Measurements from ENCODE around the gene THADA.
"Not testable (repeated sequence)": the region's sequence is repeated elsewhere in the genome, so short reads cannot be mapped to it uniquely, and the experiment has no call there.

The THADA gene

DNA sequence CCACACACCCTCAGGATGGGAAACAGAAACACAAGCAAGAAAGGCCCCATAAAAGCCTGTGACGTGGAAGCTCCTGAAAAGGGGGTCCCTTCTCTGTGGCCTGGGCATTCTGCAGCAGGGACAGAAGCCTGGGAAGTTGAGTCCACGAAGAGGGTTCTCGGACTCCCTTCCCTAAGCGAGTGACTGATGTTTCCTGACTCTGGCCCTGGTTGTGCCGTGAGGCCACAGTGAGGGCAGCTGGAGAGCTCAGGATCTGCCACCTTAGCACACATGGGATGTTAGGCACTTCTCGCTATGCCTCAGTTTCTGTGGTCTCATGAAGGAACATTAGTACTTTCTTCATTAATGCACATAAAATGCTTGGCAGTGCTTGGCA is 282.2 kb downstream of the THADA start:
- DNase-seq, result no peak

DNA sequence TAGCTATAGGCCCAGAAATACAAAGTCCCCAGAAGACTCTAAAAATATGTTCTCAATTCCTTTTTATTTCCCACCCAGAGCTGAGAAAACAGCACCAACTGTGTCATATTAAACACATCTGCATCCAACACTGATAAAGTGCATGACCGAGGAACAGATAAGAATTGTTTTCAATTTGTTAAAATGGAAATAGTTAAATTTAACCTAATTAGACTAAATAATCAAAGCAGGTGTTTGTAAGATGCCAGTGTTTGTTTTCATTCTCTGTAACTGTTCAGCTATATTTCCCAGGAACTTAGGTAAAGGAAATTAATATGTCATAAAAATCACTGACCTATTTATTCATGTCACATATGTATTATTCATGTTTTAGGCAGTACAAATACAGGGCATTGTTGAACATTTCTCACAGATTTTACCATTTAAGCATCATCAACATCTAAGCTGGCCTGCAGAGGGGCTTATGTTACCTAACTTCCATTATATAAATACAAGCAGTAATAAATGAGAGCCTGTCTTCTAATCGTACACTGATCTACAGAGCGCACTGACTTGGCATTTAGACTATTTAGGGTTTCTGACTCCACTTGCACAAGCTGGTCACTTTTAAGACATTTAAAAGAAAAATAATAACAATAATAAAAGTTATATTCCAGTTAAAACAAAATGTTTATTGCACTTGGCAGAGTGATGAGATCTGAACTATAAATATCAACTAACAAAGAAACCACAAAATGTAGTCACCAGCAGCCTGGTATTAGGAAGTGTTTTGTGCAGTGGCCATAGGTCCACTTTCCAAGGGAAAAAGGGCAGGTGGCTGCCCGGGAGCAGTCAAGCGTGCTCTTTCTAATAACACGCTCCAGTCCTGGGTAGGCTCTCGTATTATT is 282.8 kb downstream of the THADA start:
- peak; percentile 55 for DNase-seq

DNA sequence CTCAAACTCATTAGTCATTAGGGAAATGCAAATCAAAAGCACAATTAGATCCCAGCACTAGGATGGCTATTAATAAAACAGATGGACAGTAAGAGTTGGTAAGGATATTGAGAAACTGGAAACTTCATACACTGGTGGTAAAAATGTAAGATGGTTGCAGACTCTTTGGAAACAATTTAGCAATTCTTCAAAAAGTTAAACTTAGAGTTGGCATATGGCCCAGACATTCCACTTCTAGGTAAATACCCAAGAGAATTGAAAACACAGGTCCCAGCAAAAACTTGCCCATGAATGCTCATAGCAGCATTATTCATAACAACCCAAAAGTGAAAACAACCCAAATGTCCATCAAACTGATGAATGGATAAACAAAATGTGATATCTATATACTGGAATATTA is 284.6 kb downstream of the THADA start:
- DNase-seq, result no peak

DNA sequence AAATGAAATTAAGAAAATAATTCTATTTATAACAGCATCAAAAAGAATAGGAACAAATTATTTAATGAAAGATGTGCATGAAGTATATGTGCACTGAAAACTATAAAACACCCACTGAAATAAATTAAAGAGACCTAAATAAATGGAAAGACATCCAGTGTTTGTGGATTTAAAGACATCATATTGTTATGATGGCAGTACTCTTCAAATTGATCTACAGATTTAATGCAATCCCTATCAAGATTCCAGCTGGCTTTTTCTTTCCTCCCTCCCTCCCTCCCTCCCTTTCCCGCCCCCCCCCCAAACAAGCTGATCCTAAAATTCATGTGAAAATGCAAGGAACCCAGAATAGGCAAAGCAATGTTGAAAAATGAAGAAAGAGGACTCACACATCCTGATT is 285.9 kb downstream of the THADA start:
- no peak for DNase-seq

DNA sequence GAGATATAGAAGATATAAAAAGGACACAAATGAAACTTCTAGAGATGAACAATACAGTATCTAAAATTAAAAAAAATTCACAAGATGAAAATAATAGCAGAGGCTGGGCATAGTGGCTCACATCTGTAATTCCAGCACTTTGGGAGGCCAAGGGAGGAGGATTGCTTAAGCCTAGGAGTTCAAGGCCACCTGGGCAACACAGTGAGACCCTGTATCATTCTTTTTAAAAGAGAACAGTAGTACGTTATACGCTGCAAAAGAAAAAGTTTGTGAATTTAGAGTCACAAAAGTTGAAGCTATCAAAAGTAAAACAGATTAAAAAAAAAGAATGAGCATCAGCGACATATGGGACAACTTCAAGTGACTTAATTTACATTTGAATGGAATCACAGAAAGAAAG is 287.9 kb downstream of the THADA start:
- DNase-seq, result no peak

DNA sequence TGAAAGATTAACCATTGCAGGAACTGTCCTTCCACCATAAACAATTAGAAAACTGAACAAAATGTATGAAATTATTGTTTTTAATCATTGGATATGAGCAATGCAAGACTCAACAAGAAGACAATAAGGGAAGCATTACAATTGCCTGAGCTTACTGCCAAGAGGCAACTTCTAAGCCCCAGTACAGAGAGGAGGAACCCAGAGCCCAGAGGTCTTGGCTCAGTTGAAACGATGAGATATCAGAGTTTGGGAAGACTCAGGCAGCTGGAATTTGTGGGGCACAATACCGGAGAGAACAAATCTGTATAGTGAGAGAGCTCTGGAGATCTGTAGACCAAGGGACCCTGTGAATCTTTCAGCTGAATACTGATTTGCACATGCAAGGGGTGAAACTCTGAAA is 288.8 kb downstream of the THADA start:
- DNase-seq, result no peak

DNA sequence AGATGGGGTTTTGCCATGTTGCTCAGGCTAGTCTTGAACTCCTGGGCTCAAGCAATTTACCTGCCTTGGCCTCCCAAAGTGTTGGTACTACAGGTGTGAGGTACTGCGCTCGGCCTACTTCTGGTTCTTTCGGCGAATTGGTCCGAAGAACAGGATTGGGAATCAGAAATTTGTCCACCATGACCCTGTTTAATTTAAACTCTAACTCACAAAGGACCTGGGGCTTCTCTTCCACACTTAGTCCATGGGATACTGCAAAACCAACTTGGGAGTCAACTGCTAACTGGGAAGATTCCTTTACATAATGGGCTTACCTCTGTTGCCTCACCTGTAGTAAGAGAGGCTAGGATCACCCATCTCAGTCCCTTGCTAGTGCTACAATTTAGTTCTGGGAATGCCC is 289.6 kb downstream of the THADA start:
- no peak for DNase-seq

DNA sequence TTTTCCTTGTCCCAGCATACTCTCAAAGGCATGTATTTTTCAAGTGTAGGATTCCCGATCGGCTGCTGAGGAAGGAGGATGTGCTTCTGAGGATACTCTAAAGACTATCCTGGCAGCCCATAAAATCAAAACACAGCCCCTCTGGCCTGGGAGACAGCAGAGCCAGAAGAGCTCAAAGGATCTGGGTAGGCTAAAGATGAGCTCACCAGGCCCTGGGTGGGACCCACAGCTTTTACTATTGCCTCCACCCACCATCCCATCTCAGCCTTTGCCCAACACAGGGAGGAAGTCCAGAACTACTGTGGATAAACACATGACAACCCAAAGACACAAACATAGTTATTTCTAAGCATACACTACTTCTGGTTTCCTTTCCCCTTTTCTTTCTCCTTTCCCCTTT is 290.3 kb downstream of the THADA start:
- DNase-seq, result no peak

DNA sequence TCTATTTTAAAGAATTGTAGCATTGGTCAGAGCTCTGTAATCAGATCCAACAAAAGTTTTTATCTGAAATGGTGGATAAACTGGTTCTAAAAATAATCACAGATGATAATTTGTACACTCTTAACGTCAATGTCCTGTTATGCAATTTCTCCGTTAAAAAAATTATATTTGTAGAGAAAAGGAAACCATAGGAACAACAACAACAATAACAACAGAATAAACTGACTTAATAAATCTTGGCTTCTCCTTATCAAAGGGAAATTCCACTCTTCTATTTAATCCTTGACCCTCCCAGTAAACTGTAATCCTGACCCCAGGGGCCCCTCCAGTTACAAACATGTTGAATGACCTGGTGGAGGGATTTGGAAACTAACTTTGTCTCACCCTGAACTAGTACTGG is 290.8 kb downstream of the THADA start:
- no peak for DNase-seq

DNA sequence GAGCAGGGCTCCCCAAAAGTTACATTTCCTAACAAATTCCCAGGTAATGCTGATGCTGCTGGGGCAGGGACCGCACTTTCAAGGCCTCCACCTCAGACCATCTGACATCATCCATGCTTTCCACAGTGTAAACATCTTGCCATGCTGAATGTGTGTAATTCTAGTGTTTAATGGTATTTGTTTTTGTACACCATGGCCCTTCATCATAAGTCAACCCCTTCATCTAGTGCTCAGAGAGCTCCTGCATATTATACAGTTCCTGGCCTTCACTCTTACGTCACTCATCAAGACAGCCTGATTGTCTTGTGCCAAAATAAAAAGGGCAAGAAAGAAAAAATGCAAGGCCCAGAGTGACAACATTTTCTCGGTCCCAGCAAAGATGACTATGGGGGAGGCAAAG is 291.9 kb downstream of the THADA start:
- peak; percentile 70 for DNase-seq

DNA sequence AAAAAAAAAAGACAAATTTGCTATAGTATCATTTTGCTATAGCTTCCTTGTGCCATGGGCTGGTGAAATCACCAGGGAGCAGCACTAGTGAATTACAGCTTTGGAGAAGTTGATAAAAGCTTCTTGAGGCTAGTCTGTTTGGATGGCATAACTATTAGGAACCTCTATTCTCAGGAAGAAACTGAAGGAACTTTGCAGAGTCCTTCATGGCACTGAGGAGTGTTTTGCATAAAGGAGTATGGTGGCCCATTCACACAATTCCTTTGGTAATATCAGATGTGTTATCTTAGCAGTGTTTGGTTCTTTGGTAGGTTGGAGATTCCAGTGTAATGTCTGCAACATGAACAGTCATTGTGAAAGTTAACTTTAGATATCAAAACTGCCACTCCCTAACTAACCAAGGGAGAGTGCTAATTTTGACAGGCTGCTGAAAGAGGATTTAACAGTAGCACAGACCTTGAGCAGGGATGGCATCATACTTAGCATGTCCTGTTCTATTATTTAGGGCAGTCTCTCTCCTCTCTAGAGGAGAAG is 292.8 kb downstream of the THADA start:
- no peak for DNase-seq

DNA sequence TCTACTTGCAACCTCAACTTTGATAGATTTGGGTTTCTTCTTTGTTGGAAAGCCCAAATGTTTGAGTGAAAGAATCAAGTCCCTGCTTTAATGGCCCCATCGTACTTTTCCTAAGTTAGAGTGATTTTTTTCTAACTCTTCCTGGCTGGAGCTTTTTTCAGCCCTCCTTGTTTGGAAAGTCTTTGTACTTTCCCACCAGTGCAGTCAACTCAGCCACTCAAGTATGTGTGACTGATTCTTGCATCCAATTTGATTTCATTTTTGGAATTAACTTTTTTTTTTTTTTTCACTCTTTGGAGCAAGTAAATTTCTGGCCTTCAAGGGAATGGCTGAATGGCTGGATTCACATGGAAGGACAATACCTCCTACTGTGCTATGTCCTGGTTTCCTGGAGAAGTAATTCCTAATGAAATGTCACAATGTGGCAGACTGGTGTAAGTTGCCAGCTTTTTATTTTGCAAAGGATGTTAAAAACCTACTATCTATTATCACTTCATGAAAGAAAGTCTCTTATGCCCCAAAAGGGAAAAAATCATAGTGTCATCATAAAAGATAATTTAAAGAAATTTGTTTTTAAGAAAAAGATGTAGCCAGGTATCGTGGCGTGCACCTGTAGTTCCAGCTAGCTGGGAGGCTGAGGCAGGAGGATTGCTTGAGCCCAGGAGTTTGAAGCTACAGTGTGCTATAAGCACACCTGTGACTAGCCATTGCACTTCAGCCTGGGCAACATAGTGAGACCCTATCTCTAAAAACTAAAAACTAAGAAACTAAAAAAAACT is 293.5 kb downstream of the THADA start:
- no peak for DNase-seq

DNA sequence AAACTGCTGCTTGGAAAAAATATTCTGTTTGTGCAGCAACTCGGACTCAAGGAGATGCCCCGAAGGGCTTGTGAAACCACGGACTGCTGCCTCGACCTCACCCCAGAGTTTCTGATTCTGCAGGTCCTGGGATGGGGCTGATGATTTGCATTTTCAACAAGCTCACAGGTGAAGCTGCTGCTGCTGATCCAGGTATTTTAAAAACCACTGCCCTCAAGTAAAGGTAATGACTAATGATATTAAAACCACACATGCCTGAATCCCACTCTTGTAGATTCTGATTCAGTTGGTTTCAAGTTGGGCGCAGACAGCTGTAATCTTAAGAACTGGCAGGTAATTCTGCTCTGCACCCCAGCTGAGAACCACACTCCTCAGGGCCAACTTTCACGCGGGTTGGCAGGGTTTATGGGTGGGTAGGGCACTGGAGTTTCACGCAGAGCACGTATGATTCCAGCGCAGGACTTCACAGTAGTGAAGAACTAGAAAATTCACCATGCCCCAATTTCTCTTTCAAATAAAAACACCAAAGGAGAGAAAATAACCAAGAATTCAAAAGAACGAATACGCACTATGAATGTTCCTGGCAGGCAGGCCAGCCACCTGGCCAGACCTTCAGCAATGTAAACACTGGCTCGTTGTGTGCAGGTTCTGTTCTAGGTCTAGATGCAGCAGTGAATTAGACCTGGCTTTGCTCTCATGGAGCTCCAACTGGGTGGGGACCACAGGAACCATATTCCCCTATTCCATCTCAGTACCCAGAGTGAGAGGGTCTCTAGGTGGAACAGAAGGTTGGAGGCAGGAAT is 294.9 kb downstream of the THADA start:
- peak; percentile 29 for DNase-seq

DNA sequence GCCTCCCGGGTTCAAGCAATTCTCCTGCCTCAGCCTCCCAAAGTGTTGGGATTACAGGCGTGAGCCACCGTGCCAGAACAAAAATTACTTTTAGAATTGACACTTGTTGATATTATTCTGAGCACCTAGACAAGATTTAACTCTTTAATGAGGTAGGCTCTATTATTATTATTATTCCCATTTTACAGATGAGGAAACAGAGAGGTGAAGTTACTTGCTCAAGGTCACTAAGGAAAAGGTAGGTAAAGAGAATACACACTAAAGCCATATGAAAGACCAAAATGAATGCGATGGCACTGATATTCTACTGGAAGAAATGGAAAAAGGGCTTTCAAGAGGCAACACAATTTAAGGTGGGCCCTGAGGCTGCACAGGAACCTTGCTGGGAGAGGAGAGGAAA is 295.6 kb downstream of the THADA start:
- no peak for DNase-seq

DNA sequence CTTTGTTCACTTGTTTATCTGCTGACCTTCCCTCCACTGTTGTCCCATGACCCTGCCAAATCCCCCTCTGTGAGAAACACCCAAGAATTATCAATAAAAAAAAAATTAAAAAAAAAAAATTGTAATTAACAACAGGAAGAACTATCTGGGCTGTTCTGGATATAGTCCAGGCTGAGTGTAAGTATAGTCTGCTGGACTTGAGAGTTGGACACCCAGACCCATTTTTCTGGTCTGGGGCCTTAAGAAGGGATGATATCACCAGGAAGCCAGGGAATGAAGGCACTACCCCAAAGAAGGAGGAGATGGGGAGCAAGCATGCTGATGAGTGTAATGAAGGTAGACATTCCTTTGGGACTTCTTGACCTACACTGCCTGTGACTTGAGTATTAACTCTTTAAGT is 297.3 kb downstream of the THADA start:
- no peak for DNase-seq

DNA sequence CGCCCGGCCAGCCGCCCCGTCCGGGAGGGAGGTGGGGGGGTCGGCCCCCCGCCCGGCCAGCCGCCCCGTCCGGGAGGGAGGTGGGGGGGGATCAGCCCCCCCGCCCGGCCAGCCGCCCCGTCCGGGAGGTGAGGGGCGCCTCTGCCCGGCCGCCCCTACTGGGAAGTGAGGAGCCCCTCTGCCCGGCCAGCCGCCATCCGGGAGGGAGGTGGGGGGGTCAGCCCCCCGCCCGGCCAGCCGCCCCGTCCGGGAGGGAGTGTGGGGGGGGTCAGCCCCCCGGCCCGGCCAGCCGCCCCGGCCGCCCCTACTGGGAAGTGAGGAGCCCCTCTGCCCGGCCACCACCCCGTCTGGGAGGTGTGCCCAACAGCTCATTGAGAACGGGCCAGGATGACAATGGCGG is 298.1 kb downstream of the THADA start:
- DNase-seq, result not testable (repeated sequence)

DNA sequence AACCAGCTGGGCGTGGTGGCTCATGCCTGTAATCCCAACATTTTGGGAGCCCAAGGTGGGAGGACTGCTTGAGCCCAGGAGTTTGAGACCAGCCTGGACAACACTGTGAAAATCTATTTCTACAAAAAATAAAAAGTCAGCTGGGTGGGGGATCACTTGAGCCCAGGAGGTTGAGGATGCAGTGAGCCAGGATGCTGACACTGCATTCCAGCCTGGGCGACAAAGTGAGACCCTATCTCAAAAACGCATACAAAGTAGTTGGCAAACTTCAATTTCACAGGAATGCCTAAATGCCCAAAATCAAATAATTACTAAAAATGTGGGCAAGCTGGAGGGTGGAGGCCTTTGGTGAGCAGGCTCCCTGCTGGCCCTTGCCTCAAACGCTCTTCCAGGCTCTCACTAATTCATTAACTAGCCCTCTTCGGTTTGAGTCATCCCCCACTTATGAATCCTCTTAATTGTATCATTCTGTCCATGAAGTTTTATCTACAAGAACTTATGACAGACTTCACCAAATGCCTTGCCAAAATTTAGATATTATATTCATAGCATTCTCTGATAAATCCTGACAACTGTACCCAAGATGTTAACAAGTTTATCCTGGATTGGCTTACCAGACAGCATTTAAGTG is 300.8 kb downstream of the THADA start:
- no peak for DNase-seq

DNA sequence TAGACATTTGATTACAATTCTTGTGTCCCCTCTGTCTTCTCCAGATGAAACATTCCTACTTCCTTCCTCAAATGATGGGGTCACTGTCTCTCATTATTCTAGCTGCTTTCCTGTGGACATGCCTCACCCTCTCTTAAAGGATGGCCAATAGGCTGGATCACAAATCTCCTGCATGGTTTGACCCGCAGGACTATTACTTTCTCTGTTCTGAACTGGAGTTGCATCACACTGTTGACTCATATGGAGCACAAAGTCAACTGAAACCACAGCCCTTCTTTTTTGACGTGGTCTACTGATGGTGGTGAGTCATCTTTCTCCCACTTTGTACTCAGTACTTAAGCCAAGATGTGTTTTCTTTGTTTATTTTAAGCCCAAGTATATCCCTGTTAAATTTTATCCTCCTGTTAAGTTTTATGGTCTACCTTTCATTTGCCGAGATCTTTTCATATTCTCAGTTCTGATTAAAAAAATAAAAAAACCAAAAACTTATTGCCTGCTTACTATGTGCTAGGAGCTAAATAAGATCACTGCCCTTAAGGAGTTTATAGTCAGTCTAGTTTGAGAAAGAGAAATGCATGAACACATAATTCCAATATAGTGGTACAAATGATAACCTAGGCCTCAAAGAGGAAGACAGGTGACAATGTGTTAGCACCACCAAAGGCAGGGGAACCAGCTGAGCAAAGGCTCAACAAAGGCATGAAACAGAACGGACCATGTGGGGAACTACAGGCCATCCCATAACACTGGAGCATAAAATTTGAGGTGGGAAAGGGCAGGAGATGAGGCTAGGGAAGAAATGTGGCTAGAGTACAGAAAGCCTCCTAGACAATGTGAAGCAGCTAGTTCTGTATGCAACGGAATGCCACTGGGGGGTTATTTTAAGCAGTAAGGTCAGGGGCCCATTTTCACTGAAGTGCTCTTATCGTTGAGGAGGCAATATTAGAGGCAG is 301.8 kb downstream of the THADA start:
- peak; percentile 54 for DNase-seq

DNA sequence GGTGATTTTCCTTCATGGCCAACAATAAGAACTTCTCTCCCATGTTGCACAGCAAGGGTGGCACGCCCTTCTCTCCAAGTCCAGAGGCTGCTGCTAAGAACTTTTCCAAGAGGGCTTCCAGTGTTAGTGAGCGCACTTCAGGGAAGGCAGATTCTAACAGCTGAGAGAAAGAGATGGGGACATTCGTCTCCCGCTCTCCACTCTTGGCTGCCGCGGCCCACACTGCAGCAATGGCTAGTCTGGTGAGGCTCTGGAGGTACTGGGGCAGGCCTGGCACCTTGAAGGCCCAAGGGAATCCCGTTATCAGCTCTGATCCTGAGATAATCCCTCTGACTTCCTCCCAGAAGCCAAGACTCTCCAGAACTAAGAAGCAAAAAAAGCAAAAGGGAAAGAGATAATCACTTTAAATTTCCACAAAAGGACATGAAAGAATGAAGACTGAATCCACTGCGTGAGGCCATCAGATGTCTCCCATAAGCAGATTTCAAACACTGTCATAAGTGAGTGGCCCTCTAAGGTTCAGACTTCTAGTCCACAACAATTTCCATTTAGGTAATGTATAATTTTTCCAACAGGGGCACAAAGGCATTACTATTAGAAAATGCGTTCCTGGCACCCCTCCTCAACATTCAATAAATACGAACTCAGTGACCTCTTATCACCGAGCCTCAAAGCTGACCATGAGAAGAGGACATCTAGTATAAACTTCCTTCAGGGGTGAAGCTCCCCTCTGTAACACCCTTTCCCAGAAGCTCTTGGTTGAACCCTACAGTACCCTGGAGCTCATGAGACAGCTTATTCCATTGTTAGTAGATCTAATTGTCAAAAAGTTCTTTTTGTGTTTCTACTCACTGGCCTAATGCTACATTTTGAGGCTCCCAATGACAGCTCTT is 302.7 kb downstream of the THADA start:
- no peak for DNase-seq

DNA sequence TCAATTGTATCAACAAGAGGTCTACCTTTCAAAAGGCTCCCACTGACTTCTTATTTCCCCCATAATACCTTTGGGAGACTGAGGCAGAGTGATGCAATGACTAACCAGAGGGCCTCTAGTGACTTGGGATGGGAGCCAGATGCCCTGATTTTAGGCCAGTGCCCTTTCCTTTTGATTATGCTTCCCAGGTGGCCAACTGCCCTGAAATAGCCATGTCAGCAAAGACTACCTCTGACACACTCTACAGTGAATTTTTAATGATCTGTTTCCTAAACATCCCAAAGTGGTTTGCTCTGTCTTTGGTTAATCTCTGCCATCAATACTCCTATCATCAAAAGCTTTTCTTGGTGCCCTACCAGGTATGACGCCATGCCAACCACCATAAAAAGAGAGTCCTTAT is 303.5 kb downstream of the THADA start:
- DNase-seq, result no peak

All from NCI-H510A treated with DMSO at 0.1 percent for 48 hours (cell line).